HEK293 (cell line): ENCODE results near the gene ATG10.

Source experiments
- CTCF ChIA-PET: fragments of 350-600 bp; formaldehyde crosslinking; extraction: SDS; loops from one replicate; lab custom pipeline; 2021; ENCODE audit warnings: antibody characterized with exemption; lab: Yijun Ruan, JAX
- POLR2A ChIA-PET: fragments of 300-600 bp; formaldehyde crosslinking; extraction: SDS; loops from one replicate; lab custom pipeline; 2020; ENCODE audit warnings: antibody characterized with exemption, inconsistent platforms; lab: Yijun Ruan, JAX
- H3K27ac ChIP-seq: fragments of 200-500 bp; sonication (Bioruptor generic); 2 replicates; pipeline ENCODE4 v1.5.1; 2014; ENCODE audit warnings: low read depth, low read length, control low read depth, inconsistent platforms; ENCODE audit errors: extremely low read depth
- H3K36me3 ChIP-seq, 2 experiments: fragments of 200-500 bp in 1 of 2; sonication (Bioruptor generic) in 1 of 2; 1 replicate in 1 of 2; 2 replicates in 1 of 2; pipeline ENCODE4 v1.5.1; 2014 to 2017; ENCODE audit warnings: inconsistent platforms in 2 of 2, low read length in 2 of 2; ENCODE audit not compliant: control insufficient read depth in 2 of 2, insufficient read depth in 1 of 2
- H3K4me1 ChIP-seq: fragments of 200-500 bp; sonication (Bioruptor generic); 2 replicates; pipeline ENCODE4 v1.5.1; 2014; ENCODE audit warnings: mild to moderate bottlenecking, low read length, inconsistent platforms; ENCODE audit not compliant: control insufficient read depth, insufficient read depth
- H3K4me3 ChIP-seq: 2 replicates; pipeline ENCODE4 v1.5.1; 2011; ENCODE audit warnings: low read depth, mild to moderate bottlenecking, control low read depth, low read length, moderate library complexity
- H3K9me3 ChIP-seq: fragments of 200-500 bp; sonication (Bioruptor generic); 2 replicates; pipeline ENCODE4 v1.5.1; 2014; ENCODE audit warnings: low read depth, low read length, inconsistent platforms; ENCODE audit not compliant: control insufficient read depth, insufficient read depth
- BCL11A ChIP-seq: fragments of 450-650 bp; formaldehyde crosslinking; IDR thresholded peaks from 2 replicates; pipeline ENCODE4 v1.5.1; 2016; ENCODE audit warnings: low read depth, missing biosample characterization, missing genetic modification characterization
- CTCF ChIP-seq: fragments of 450-650 bp; formaldehyde crosslinking; IDR thresholded peaks from 2 replicates; pipeline ENCODE4 v1.5.1; 2016; ENCODE audit warnings: missing biosample characterization, missing genetic modification characterization
- EGR2 ChIP-seq: fragments of 450-650 bp; formaldehyde crosslinking; IDR thresholded peaks from 2 replicates; pipeline ENCODE4 v1.5.1; 2016; ENCODE audit warnings: low read depth, missing biosample characterization, missing genetic modification characterization
- HOXA7 ChIP-seq: sonication (generic); formaldehyde crosslinking; IDR thresholded peaks from 2 replicates; pipeline ENCODE4 v1.8.1; 2022; ENCODE audit warnings: missing genetic modification reagents, borderline replicate concordance
- KLF10 ChIP-seq: fragments of 450-650 bp; IDR thresholded peaks from 2 replicates; pipeline ENCODE4 v1.5.1; 2018; ENCODE audit warnings: missing biosample characterization, mild to moderate bottlenecking, missing genetic modification characterization
- MEIS1 ChIP-seq: sonication (generic); formaldehyde crosslinking; IDR thresholded peaks from 2 replicates; pipeline ENCODE4 v1.8.1; 2022; ENCODE audit warnings: missing genetic modification reagents, mild to moderate bottlenecking, borderline replicate concordance
- OVOL3 ChIP-seq: fragments of 450-650 bp; formaldehyde crosslinking; IDR thresholded peaks from 2 replicates; pipeline ENCODE4 v1.5.1; 2016; ENCODE audit warnings: missing biosample characterization, missing genetic modification characterization
- SCRT1 ChIP-seq: fragments of 450-650 bp; formaldehyde crosslinking; IDR thresholded peaks from 2 replicates; pipeline ENCODE4 v1.5.1; 2016; ENCODE audit warnings: missing biosample characterization, missing genetic modification characterization, borderline replicate concordance
- SETDB1 ChIP-seq: IDR thresholded peaks from one replicate; pipeline ENCODE4 v1.6.1; 2017; ENCODE audit warnings: mild to moderate bottlenecking, low read length, moderate library complexity, mixed read lengths; ENCODE audit not compliant: insufficient read length
- ZNF19 ChIP-seq: fragments of 450-650 bp; formaldehyde crosslinking; IDR thresholded peaks from 2 replicates; pipeline ENCODE4; 2016; ENCODE audit warnings: missing biosample characterization, missing genetic modification characterization, low read depth
- ZNF23 ChIP-seq: fragments of 450-650 bp; formaldehyde crosslinking; IDR thresholded peaks from 2 replicates; pipeline ENCODE4 v1.5.1; 2016; ENCODE audit warnings: missing biosample characterization, missing genetic modification characterization, borderline replicate concordance
- ZNF248 ChIP-seq: fragments of 450-650 bp; formaldehyde crosslinking; IDR thresholded peaks from 2 replicates; pipeline ENCODE4 v1.5.1; 2017; ENCODE audit warnings: missing biosample characterization, missing genetic modification characterization
- ZNF350 ChIP-seq: fragments of 450-650 bp; formaldehyde crosslinking; IDR thresholded peaks from 2 replicates; pipeline ENCODE4 v1.5.0; 2017; ENCODE audit warnings: missing biosample characterization, mild to moderate bottlenecking, missing genetic modification characterization
- ZNF354C ChIP-seq: fragments of 450-650 bp; formaldehyde crosslinking; IDR thresholded peaks from 2 replicates; pipeline ENCODE4 v1.5.1; 2016; ENCODE audit warnings: missing biosample characterization, missing genetic modification characterization, low read depth, borderline replicate concordance
- ZNF426 ChIP-seq: fragments of 450-650 bp; formaldehyde crosslinking; IDR thresholded peaks from 2 replicates; pipeline ENCODE4 v1.5.1; 2017; ENCODE audit warnings: missing biosample characterization, missing genetic modification characterization, mild to moderate bottlenecking, inconsistent platforms, moderate library complexity
- ZNF561 ChIP-seq: fragments of 450-650 bp; IDR thresholded peaks from 2 replicates; pipeline ENCODE4 v1.5.1; 2018; ENCODE audit warnings: missing biosample characterization, missing genetic modification characterization, borderline replicate concordance
- ZNF571 ChIP-seq: fragments of 450-650 bp; formaldehyde crosslinking; IDR thresholded peaks from 2 replicates; pipeline ENCODE4 v1.5.0; 2017; ENCODE audit warnings: missing biosample characterization, missing genetic modification characterization
- ZNF670 ChIP-seq: fragments of 450-650 bp; formaldehyde crosslinking; IDR thresholded peaks from 2 replicates; pipeline ENCODE4 v1.5.1; 2016; ENCODE audit warnings: missing biosample characterization, missing genetic modification characterization, low read depth
- ZNF776 ChIP-seq: fragments of 450-650 bp; formaldehyde crosslinking; IDR thresholded peaks from 2 replicates; pipeline ENCODE4 v1.5.0; 2017; ENCODE audit warnings: missing biosample characterization, missing genetic modification characterization, borderline replicate concordance
- TF ChIP-seq, protein P1 (sequence below): fragments of 450-650 bp; formaldehyde crosslinking; conservative IDR thresholded peaks from 2 replicates; pipeline ENCODE4 v1.5.1; 2016; ENCODE audit warnings: low read depth, missing biosample characterization, missing genetic modification characterization
- TF ChIP-seq, protein P2 (sequence below): fragments of 450-650 bp; IDR thresholded peaks from 2 replicates; pipeline ENCODE4 v1.5.1; 2018; ENCODE audit warnings: missing biosample characterization, mild to moderate bottlenecking, missing genetic modification characterization

ATG10 gene

DNA sequence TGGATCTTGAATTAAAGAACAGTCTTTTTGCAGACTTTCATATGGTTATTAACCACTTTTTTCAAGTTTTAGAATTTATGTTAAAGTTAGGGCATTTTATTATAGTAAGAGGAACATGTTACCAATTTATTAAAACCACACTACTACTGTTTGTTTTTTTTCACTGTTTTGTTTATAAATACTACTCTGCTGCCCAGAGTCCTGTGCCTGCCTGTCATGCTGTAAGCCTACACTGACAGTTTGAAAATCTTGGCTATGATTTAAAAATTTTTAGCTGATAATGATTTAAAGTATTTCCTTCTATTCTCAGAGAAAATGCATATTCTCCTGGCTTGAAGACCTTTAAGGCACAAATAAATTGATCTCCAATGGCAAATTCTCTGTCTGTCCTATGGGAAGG lies 177.6 kb downstream of the ATG10 start (continued):
- TF ChIP-seq CTCF (tag by site-specific recombination) (no peak), ZNF561 (no peak), KLF10 (tag by site-specific recombination) (no peak), OVOL3 (no peak), SCRT1 (tag by site-specific recombination) (no peak), SETDB1 (no peak), ZNF350 (tag by site-specific recombination) (no peak), ZNF426 (tag by site-specific recombination) (no peak), ZNF670 (tag by site-specific recombination) (no peak)

DNA sequence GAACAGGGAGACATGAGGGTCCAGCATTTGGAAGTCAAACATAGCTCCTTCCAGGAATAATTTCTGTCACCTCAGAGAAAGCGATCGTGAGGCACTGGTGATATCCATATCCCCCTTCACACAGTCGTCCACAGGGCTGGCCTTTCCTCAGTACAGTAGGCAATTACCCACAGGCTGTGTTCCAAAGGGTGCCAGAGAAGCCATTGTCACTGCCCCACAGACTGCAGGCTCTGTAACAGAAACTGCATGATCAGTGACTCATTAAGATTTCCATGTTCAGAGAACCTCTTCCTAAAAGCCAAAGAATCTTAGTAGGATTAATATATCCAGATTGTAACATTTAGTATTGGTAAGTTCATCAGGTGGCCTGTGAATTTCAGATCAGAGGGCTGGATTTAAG lies 178.7 kb downstream of the ATG10 start:
- Histone ChIP-seq H3K9me3 (no peaks in the 10 kb centered on the region), H3K36me3 (no peaks in the 10 kb centered on the region), H3K27ac (no peak overlapping the region), H3K4me1 (peaks cover 2% of the 10 kb centered on the region; the same call in 1 of the 2 replicates), H3K4me3 (no peak overlapping the region)
- no peak for TF ChIP-seq ZNF23 (tag by site-specific recombination)
- no peak for TF ChIP-seq HOXA7
- no peak for TF ChIP-seq ZNF776 (tag by site-specific recombination)
- no peak for TF ChIP-seq BCL11A (tag by site-specific recombination)
- TF ChIP-seq ZNF670 (tag by site-specific recombination): no peak
- no peak for TF ChIP-seq ZNF571 (tag by site-specific recombination)
- TF ChIP-seq, protein P1, sequence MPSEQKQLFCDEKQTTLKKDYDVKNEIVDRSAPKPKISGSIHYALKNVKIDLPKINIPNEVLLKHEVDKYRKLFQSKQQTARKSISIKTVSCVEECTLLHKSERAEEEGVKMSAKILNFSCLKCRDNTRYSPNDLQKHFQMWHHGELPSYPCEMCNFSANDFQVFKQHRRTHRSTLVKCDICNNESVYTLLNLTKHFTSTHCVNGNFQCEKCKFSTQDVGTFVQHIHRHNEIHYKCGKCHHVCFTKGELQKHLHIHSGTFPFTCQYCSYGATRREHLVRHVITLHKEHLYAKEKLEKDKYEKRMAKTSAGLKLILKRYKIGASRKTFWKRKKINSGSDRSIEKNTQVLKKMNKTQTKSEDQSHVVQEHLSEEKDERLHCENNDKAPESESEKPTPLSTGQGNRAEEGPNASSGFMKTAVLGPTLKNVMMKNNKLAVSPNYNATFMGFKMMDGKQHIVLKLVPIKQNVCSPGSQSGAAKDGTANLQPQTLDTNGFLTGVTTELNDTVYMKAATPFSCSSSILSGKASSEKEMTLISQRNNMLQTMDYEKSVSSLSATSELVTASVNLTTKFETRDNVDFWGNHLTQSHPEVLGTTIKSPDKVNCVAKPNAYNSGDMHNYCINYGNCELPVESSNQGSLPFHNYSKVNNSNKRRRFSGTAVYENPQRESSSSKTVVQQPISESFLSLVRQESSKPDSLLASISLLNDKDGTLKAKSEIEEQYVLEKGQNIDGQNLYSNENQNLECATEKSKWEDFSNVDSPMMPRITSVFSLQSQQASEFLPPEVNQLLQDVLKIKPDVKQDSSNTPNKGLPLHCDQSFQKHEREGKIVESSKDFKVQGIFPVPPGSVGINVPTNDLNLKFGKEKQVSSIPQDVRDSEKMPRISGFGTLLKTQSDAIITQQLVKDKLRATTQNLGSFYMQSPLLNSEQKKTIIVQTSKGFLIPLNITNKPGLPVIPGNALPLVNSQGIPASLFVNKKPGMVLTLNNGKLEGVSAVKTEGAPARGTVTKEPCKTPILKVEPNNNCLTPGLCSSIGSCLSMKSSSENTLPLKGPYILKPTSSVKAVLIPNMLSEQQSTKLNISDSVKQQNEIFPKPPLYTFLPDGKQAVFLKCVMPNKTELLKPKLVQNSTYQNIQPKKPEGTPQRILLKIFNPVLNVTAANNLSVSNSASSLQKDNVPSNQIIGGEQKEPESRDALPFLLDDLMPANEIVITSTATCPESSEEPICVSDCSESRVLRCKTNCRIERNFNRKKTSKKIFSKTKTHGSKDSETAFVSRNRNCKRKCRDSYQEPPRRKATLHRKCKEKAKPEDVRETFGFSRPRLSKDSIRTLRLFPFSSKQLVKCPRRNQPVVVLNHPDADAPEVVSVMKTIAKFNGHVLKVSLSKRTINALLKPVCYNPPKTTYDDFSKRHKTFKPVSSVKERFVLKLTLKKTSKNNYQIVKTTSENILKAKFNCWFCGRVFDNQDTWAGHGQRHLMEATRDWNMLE (tag by site-specific recombination): no peak
- TF ChIP-seq ZNF19 (tag by site-specific recombination): no peak
- no peak for TF ChIP-seq ZNF248
- TF ChIP-seq MEIS1 (CRISPR knock-in tag): no peak
- TF ChIP-seq EGR2 (tag by site-specific recombination): no peak
- TF ChIP-seq ZNF354C (tag by site-specific recombination): no peak
- TF ChIP-seq, protein P2, sequence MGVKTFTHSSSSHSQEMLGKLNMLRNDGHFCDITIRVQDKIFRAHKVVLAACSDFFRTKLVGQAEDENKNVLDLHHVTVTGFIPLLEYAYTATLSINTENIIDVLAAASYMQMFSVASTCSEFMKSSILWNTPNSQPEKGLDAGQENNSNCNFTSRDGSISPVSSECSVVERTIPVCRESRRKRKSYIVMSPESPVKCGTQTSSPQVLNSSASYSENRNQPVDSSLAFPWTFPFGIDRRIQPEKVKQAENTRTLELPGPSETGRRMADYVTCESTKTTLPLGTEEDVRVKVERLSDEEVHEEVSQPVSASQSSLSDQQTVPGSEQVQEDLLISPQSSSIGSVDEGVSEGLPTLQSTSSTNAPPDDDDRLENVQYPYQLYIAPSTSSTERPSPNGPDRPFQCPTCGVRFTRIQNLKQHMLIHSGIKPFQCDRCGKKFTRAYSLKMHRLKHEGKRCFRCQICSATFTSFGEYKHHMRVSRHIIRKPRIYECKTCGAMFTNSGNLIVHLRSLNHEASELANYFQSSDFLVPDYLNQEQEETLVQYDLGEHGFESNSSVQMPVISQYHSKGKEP (tag by site-specific recombination): no peak
- POLR2A ChIA-PET: no interaction called here
- CTCF ChIA-PET: interaction anchor here (0.7 kb wide), 1 partner anchor 313 kb away, joined by 3 read pairs; no protein-coding TSS in a partner anchor
